HepG2 (cell line): ENCODE data around the gene LENEP. TPM values are rescaled to one million over a fixed set of nuclear protein-coding genes. Genes with fewer than 3 reads are reported as not detected.

Experiments used
- AGO2 ChIP-seq: fragments of 200-400 bp; formaldehyde crosslinking; optimal IDR thresholded peaks from 2 replicates; pipeline ENCODE3; 2017; ENCODE audit warnings: mild to moderate bottlenecking, low read depth, low read length, moderate library complexity
- ATF7-NPFF ChIP-seq: sonication (generic); formaldehyde crosslinking; IDR thresholded peaks from 2 replicates; pipeline ENCODE4 v1.8.1; 2023; ENCODE audit warnings: mild to moderate bottlenecking, low read depth, missing genetic modification reagents, moderate library complexity
- GABPB1 ChIP-seq: IDR thresholded peaks from 2 replicates; pipeline ENCODE4 v1.6.1; 2016; ENCODE audit warnings: mild to moderate bottlenecking, missing genetic modification reagents, moderate library complexity, missing compliant biosample characterization
- GTF2F1 ChIP-seq: fragments of 150-350 bp; IDR thresholded peaks from 2 replicates; pipeline ENCODE4 v1.6.1; 2014; ENCODE audit warnings: low read length
- HNRNPUL1 ChIP-seq: fragments of 200-400 bp; formaldehyde crosslinking; IDR thresholded peaks from 2 replicates; pipeline ENCODE4 v1.6.1; 2017; ENCODE audit warnings: low read depth, mild to moderate bottlenecking, low read length, moderate library complexity
- IKZF4 ChIP-seq: sonication (generic); formaldehyde crosslinking; IDR thresholded peaks from 2 replicates; pipeline ENCODE4 v1.5.1; 2020; ENCODE audit warnings: borderline replicate concordance, mild to moderate bottlenecking, low read depth, missing genetic modification reagents; ENCODE audit errors: not compliant biosample characterization
- NCOA1 ChIP-seq: sonication (generic); formaldehyde crosslinking; IDR thresholded peaks from 2 replicates; pipeline ENCODE4 v1.9.0; 2021; ENCODE audit warnings: missing genetic modification reagents
- ONECUT2 ChIP-seq: sonication (generic); formaldehyde crosslinking; IDR thresholded peaks from 2 replicates; pipeline ENCODE4 v1.4.0; 2020; ENCODE audit warnings: missing genetic modification reagents
- POLR2G ChIP-seq: fragments of 200-400 bp; formaldehyde crosslinking; IDR thresholded peaks from 2 replicates; pipeline ENCODE4 v1.6.1; 2018; ENCODE audit warnings: mild to moderate bottlenecking, low read depth, low read length, moderate library complexity
- PRDM4 ChIP-seq: sonication (generic); formaldehyde crosslinking; IDR thresholded peaks from 2 replicates; pipeline ENCODE4 v1.9.0; 2021; ENCODE audit warnings: missing genetic modification reagents, borderline replicate concordance
- RARG ChIP-seq: sonication (generic); formaldehyde crosslinking; IDR thresholded peaks from 2 replicates; pipeline ENCODE4 v1.4.0; 2020; ENCODE audit warnings: low read depth, mild to moderate bottlenecking, missing genetic modification reagents
- SRY ChIP-seq: sonication (generic); formaldehyde crosslinking; IDR thresholded peaks from 2 replicates; pipeline ENCODE4 v1.8.0; 2022; ENCODE audit warnings: mild to moderate bottlenecking, missing genetic modification reagents
- TAF1 ChIP-seq: sonication (generic); formaldehyde crosslinking; IDR thresholded peaks from 2 replicates; pipeline ENCODE4 v1.4.0; 2020; ENCODE audit warnings: missing genetic modification reagents
- TBX3 ChIP-seq: fragments of 450-650 bp; IDR thresholded peaks from 2 replicates; pipeline ENCODE4 v1.6.1; 2017; ENCODE audit warnings: antibody characterized with exemption, mild to moderate bottlenecking, inconsistent platforms, borderline replicate concordance
- TEAD2 ChIP-seq: sonication (generic); formaldehyde crosslinking; IDR thresholded peaks from 2 replicates; pipeline ENCODE4 v1.9.0; 2021; ENCODE audit warnings: missing genetic modification reagents
- ZBTB46 ChIP-seq: sonication (generic); formaldehyde crosslinking; IDR thresholded peaks from 2 replicates; pipeline ENCODE4 v1.4.0; 2020; ENCODE audit warnings: mild to moderate bottlenecking, missing genetic modification reagents, borderline replicate concordance
- ZBTB49 ChIP-seq: sonication (generic); formaldehyde crosslinking; IDR thresholded peaks from 2 replicates; pipeline ENCODE4 v1.4.0; 2020; ENCODE audit warnings: missing genetic modification reagents, borderline replicate concordance
- ZFX ChIP-seq: sonication (generic); formaldehyde crosslinking; IDR thresholded peaks from 2 replicates; pipeline ENCODE4 v1.4.0; 2020; ENCODE audit warnings: mild to moderate bottlenecking, low read depth, missing genetic modification reagents, moderate library complexity
- ZNF180 ChIP-seq: sonication (generic); formaldehyde crosslinking; IDR thresholded peaks from 2 replicates; pipeline ENCODE4 v1.4.0; 2020; ENCODE audit warnings: low read depth, missing genetic modification reagents, borderline replicate concordance
- ZNF263 ChIP-seq: sonication (generic); formaldehyde crosslinking; IDR thresholded peaks from 2 replicates; pipeline ENCODE4 v1.4.0; 2020; ENCODE audit warnings: missing genetic modification reagents
- ZNF446 ChIP-seq: sonication (generic); formaldehyde crosslinking; IDR thresholded peaks from 2 replicates; pipeline ENCODE4 v1.5.0; 2020; ENCODE audit warnings: mild to moderate bottlenecking, missing genetic modification reagents
- ZNF451 ChIP-seq: sonication (generic); formaldehyde crosslinking; IDR thresholded peaks from 2 replicates; pipeline ENCODE4 v1.5.0; 2020; ENCODE audit warnings: mild to moderate bottlenecking, missing genetic modification reagents
- ZNF839 ChIP-seq: sonication (generic); formaldehyde crosslinking; IDR thresholded peaks from 2 replicates; pipeline ENCODE4 v1.4.0; 2020; ENCODE audit warnings: missing genetic modification reagents, mild to moderate bottlenecking, borderline replicate concordance
- ZZZ3 ChIP-seq: sonication (generic); formaldehyde crosslinking; IDR thresholded peaks from 2 replicates; pipeline ENCODE4 v1.4.0; 2020; ENCODE audit warnings: missing genetic modification reagents, mild to moderate bottlenecking, borderline replicate concordance
- polyA plus RNA-seq, 8 experiments: library from polyadenylated mRNA; depleted of rRNA in 3 of 8; stranded (reverse) in 7 of 8; unstranded in 1 of 8; fragments of >200 nt; fragmentation: Illumina TruSeq in 4 of 8; extraction: Trizol in 4 of 8; gene quantifications; 2 replicates each; pipeline versions ENCODE4 v1.2.1 to v1.2.3, GENCODE V29; 2011 to 2016; ENCODE audit warnings: low read depth in 4 of 8, missing spikeins in 1 of 8, mixed read lengths in 1 of 8; ENCODE audit not compliant: insufficient read depth in 1 of 8
- total RNA-seq, 5 experiments: library from RNA; depleted of rRNA; stranded (reverse); fragments of >200 nt; fragmentation: Illumina TruSeq; extraction: Trizol; gene quantifications; 2 replicates each; pipeline ENCODE4 v1.2.3, GENCODE V29; 2016; ENCODE audit warnings: low read depth in 1 of 5

Gene LENEP
- total and polyA plus RNA-seq, 2 of the 13 experiments (the other 11 are each of a cell fraction or from before 2014, with no cell fraction given): 0.29 TPM; not detected in 1

- TF ChIP-seq PRDM4: no peak
- TF ChIP-seq TBX3: peak; percentile 82; the same call in 1 of the 2 replicates
- no peak for TF ChIP-seq ONECUT2 (CRISPR knock-in tag)
- peak; percentile 97 for TF ChIP-seq GABPB1 (CRISPR knock-in tag)
- TF ChIP-seq ZNF451 (CRISPR knock-in tag): no peak
- TF ChIP-seq ZNF180 (CRISPR knock-in tag): no peak
- no peak for TF ChIP-seq ZBTB49
- TF ChIP-seq NCOA1 (CRISPR knock-in tag): no peak
- TF ChIP-seq HNRNPUL1: no peak
- TF ChIP-seq ATF7-NPFF: peak; percentile 47; the same call in 1 of the 2 replicates
- TF ChIP-seq SRY (CRISPR knock-in tag): no peak
- TF ChIP-seq ZNF839 (CRISPR knock-in tag): no peak
- TF ChIP-seq ZZZ3: no peak; the same call in 1 of the 2 replicates
- TF ChIP-seq ZFX (CRISPR knock-in tag): peak; percentile 56; the same call in 1 of the 2 replicates
- no peak for TF ChIP-seq ZNF446 (CRISPR knock-in tag)
- no peak for TF ChIP-seq AGO2
- TF ChIP-seq TEAD2 (CRISPR knock-in tag): 0 out of 2 replicates have a peak, but pooled peaks have one; percentile 41
- no peak for TF ChIP-seq ZNF263 (CRISPR knock-in tag)
- no peak for TF ChIP-seq IKZF4 (CRISPR knock-in tag)
- TF ChIP-seq POLR2G: peak; percentile 76
- no peak for TF ChIP-seq RARG (CRISPR knock-in tag)
- no peak for TF ChIP-seq ZBTB46 (CRISPR knock-in tag)
- TF ChIP-seq TAF1 (CRISPR knock-in tag): peak; percentile 38; the same call in 1 of the 2 replicates
- TF ChIP-seq GTF2F1: no peak
These were observed 10.3 kb upstream of the LENEP start, which contains the start of gene FLAD1 (continued) for GRCh38 chr1:154982897-154983648.
